Panc1 (cell line): Measurements from ENCODE around the gene SLC22A23. TPM values are rescaled to one million over a fixed set of nuclear protein-coding genes. Genes with fewer than 3 reads are reported as not detected.

Source experiments
- ATAC-seq: fragments of 200-7000 bp; cut with Tn5 transposase; 2 replicates; pipeline ENCODE4 v1.9.1; 2020; ENCODE audit warnings: mild to moderate bottlenecking, moderate library complexity
- BruUV-seq: library from RNA; stranded (reverse); fragments of 400-500 nt; replicated peaks from 2 replicates; lab custom pipeline; 2021; lab: Mats Ljungman, UMichigan
- CTCF ChIA-PET: fragments of 300-600 bp; sonication (Branson Sonifier 250); formaldehyde crosslinking; loops from one replicate; lab custom pipeline; 2022; ENCODE audit warnings: antibody characterized with exemption; lab: Charles Lee
- POLR2A ChIA-PET: fragments of 300-600 bp; sonication (Branson Sonifier 250); formaldehyde crosslinking; loops from one replicate; lab custom pipeline; 2022; ENCODE audit warnings: antibody characterized with exemption; lab: Charles Lee
- DNase-seq: peaks from one replicate; pipeline ENCODE4 v3.0.0-alpha.2; 2010; ENCODE audit warnings: low read depth, low spot score
- H3K27ac ChIP-seq: 2 replicates; pipeline ENCODE4 v1.5.1; 2011; ENCODE audit warnings: mild to moderate bottlenecking, low read length, inconsistent platforms
- H3K27me3 ChIP-seq: fragments of 200-500 bp; sonication (Bioruptor generic); 2 replicates; pipeline ENCODE4 v1.6.0; 2014; ENCODE audit warnings: low read length, inconsistent platforms; ENCODE audit not compliant: control insufficient read depth, insufficient read depth
- H3K36me3 ChIP-seq: fragments of 200-500 bp; sonication (Bioruptor generic); 2 replicates; pipeline ENCODE4 v1.5.1; 2014; ENCODE audit warnings: inconsistent platforms, mild to moderate bottlenecking, low read length, moderate library complexity; ENCODE audit not compliant: control insufficient read depth, insufficient read depth
- H3K4me1 ChIP-seq: 2 replicates; pipeline ENCODE4 v1.5.1; 2011; ENCODE audit warnings: inconsistent platforms, mild to moderate bottlenecking, low read length, moderate library complexity; ENCODE audit not compliant: control insufficient read depth, insufficient read depth
- H3K4me3 ChIP-seq, 2 experiments: 2 replicates each; pipeline ENCODE4 v1.5.1; 2011 to 2012; ENCODE audit warnings: low read depth in 2 of 2, low read length in 2 of 2, mild to moderate bottlenecking in 2 of 2, inconsistent platforms in 1 of 2, moderate library complexity in 1 of 2
- H3K9me3 ChIP-seq: fragments of 200-500 bp; sonication (Bioruptor generic); 2 replicates; pipeline ENCODE4 v1.5.1; 2014; ENCODE audit warnings: low read depth, mild to moderate bottlenecking, inconsistent platforms, low read length, moderate library complexity; ENCODE audit not compliant: control insufficient read depth, insufficient read depth
- POLR2AphosphoS5 ChIP-seq: IDR thresholded peaks from 2 replicates; pipeline ENCODE4 v1.6.1; 2012; ENCODE audit warnings: mild to moderate bottlenecking, low read depth, low read length, moderate library complexity
- REST ChIP-seq, 2 experiments: IDR thresholded peaks; 2 replicates each; pipeline ENCODE4 v1.6.1; 2011 to 2012; ENCODE audit warnings: low read depth in 2 of 2, control low read depth in 1 of 2, low read length in 1 of 2, mild to moderate bottlenecking in 1 of 2, moderate library complexity in 1 of 2; ENCODE audit not compliant: insufficient read depth in 1 of 2
- SIN3A ChIP-seq: IDR thresholded peaks from 2 replicates; pipeline ENCODE4 v1.6.1; 2012; ENCODE audit warnings: low read depth, mild to moderate bottlenecking, low read length, moderate library complexity, borderline replicate concordance; ENCODE audit not compliant: insufficient read depth
- TCF7L2 ChIP-seq: IDR thresholded peaks from 2 replicates; pipeline ENCODE4 v1.6.1; 2011; ENCODE audit warnings: mild to moderate bottlenecking, low read depth, low read length, inconsistent platforms
- in situ Hi-C: cut with HindIII; loops from 2 replicates; pipeline ENCODE4 v1.10.0; 2016; ENCODE audit warnings: low sequenced_read_pairs, low pct_unique_long_range_greater_than_20kb
- intact Hi-C: fragments of 100-400 bp; cut with micrococcal nuclease; formaldehyde crosslinking; loops from one replicate; pipeline ENCODE4 v1.10.0; 2022; ENCODE audit not compliant: unreplicated experiment
- total RNA-seq: library from RNA; stranded (reverse); gene quantifications from one replicate; pipeline ENCODE4 v1.2.1, GENCODE V29; 2021; ENCODE audit not compliant: unreplicated experiment
- TF ChIP-seq, protein P1 (sequence below): fragments of 450-650 bp; IDR thresholded peaks from 2 replicates; pipeline ENCODE4 v1.5.1; 2017; ENCODE audit warnings: mild to moderate bottlenecking

Gene SLC22A23
- total RNA-seq, 1 experiment from 2014 or later = 4.5 TPM

DNA sequence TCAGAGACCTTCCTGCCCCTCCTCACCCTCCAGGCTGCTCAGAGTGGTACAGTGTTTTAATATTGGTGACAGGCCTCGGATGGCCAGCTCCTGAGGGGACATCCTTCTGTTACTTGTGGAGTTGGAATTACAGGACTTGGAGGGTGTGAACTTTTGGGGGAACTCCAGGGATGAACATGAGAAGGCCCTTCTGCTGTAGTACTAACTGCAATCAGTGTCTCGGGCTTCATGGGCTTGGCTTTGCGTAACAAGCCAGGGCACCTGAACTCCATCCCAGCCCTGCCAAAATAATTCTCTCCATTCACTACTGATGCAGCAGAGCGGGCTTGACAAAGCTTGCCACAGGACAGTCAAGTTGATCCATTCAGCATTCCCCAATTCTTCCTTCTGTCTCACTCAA lies 28.6 kb downstream of the SLC22A23 start:
- no peak for ATAC-seq
- BruUV-seq = no TSS peak
- CTCF ChIA-PET = no interaction called here
- Histone ChIP-seq H3K4me3 (no peak overlapping the region), H3K27me3 (no peaks in the 10 kb centered on the region), H3K27ac (no peak overlapping the region), H3K4me1 (no peaks in the 10 kb centered on the region), H3K36me3 (no peaks in the 10 kb centered on the region), H3K9me3 (no peaks in the 10 kb centered on the region)
- in situ Hi-C loops (no loop called here), intact Hi-C loops (no loop called here)
- POLR2A ChIA-PET = no interaction called here
- TF ChIP-seq TCF7L2 (no peak), REST (IDR thresholded peaks at IDR 0.05; ENCODE audit: insufficient read depth in 1 of 2, low read depth in 2 of 2, low read length in 1 of 2) (no peak), POLR2AphosphoS5 (no peak), SIN3A (no peak)
- TF ChIP-seq, protein P1, sequence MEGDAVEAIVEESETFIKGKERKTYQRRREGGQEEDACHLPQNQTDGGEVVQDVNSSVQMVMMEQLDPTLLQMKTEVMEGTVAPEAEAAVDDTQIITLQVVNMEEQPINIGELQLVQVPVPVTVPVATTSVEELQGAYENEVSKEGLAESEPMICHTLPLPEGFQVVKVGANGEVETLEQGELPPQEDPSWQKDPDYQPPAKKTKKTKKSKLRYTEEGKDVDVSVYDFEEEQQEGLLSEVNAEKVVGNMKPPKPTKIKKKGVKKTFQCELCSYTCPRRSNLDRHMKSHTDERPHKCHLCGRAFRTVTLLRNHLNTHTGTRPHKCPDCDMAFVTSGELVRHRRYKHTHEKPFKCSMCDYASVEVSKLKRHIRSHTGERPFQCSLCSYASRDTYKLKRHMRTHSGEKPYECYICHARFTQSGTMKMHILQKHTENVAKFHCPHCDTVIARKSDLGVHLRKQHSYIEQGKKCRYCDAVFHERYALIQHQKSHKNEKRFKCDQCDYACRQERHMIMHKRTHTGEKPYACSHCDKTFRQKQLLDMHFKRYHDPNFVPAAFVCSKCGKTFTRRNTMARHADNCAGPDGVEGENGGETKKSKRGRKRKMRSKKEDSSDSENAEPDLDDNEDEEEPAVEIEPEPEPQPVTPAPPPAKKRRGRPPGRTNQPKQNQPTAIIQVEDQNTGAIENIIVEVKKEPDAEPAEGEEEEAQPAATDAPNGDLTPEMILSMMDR = no peak
- DNase-seq = no peak

DNA sequence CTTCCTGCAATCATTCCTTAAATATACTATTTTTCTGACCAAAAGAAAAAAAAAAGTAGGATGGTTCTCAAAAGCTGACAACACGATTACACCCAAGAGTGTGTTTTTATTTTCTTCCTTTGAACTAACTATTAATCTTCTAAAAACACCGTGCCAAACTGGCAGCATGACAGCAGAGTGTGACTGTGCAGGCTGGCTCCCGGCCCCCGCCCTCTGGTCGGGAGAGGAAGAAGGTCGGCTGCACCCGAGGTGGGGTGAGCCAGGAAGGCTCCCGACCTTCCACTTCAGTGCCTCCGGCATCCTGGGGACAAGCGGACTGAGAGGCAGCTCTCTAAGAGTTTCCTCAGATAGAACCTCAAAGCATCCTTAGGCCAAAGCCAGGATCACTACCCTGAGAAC lies 29.2 kb downstream of the SLC22A23 start:
- DNase-seq (no peak), ATAC-seq (no peak)
- ChIA-PET CTCF (interaction anchor here (0.7 kb wide), 1 partner anchor 29 kb away, joined by 4 read pairs; the partner anchor contains the start of gene SLC22A23), POLR2A (interaction anchor here (0.7 kb wide), 1 partner anchor 18 kb away, joined by 3 read pairs; no protein-coding TSS in a partner anchor)
- Histone ChIP-seq H3K27me3 (no peaks in the 10 kb centered on the region), H3K9me3 (no peaks in the 10 kb centered on the region), H3K4me1 (no peaks in the 10 kb centered on the region), H3K27ac (no peak overlapping the region), H3K4me3 (no peak overlapping the region), H3K36me3 (no peaks in the 10 kb centered on the region)
- BruUV-seq = no TSS peak
- intact Hi-C loops (no loop called here), in situ Hi-C loops (no loop called here)
- no peak for TF ChIP-seq REST (IDR thresholded peaks at IDR 0.05; ENCODE audit: insufficient read depth in 1 of 2, low read depth in 2 of 2, low read length in 1 of 2)
- no peak for TF ChIP-seq SIN3A
- TF ChIP-seq, protein P1 = no peak
- no peak for TF ChIP-seq POLR2AphosphoS5
- no peak for TF ChIP-seq TCF7L2
